ENCODE data around the gene SLC9A9.

The SLC9A9 gene

DNA sequence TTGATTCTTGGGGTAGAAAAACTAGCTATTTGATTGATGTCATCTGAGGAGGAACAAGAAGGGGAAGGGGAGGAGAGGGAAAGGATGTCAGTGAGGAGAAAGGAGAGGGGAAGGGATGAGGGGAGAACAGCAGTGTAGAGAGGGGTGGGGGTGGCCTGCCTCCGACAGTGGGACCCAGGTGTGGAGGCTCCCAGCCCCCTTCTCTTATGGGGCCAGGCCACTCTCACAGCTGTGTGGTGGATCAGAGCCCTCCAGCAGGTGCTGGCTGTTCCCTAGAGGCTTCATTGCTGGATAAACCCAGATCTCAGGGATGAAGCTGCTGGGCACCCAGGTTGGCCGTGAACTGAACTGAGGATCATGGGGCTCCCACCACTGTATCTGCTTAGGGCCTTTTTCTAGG lies 464.2 kb downstream of the SLC9A9 start:
- DNase-seq, result no peak

- DNase-seq, result no peak
Measured at GRCh38 chr3:143383421-143383820, 464.8 kb downstream of the SLC9A9 start.

- no peak for DNase-seq
Measured at GRCh38 chr3:143382816-143383215, 465.5 kb downstream of the SLC9A9 start.

- DNase-seq, result peak; percentile 8 to 64
Measured at GRCh38 chr3:143380449-143380848, 467.8 kb downstream of the SLC9A9 start.

DNA sequence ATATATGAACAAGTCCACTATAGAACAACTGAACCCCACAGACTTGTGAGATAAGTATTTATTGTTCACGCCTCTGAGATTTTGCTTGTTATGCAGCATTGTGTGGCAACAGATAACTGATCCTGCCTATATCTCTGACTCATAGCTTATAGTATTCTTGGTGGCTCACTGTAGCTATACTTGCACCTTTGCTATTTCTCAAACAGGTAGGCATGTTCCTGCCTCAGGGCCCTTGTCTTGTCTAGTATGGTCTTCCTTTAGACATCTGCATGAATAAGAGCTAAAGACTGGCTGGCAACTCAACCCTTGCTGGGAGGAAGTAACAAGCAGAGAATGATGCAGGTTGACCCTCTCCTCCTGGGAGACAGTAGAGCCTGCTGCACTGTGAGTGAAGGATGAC lies 472.6 kb downstream of the SLC9A9 start:
- DNase-seq, result no peak

GRCh38 chr3:143367171-143367570 lies 481.1 kb downstream of the SLC9A9 start:
- no peak for DNase-seq

- DNase-seq, result no peak
Measured at GRCh38 chr3:143366672-143367071, 481.6 kb downstream of the SLC9A9 start.

- DNase-seq, result no peak
Measured at GRCh38 chr3:143363949-143364348, 484.3 kb downstream of the SLC9A9 start.

- no peak for DNase-seq
Measured at GRCh38 chr3:143363276-143363675, 485.0 kb downstream of the SLC9A9 start.

GRCh38 chr3:143362115-143362991 lies 485.9 kb downstream of the SLC9A9 start:
- DNase-seq, result no peak

DNA sequence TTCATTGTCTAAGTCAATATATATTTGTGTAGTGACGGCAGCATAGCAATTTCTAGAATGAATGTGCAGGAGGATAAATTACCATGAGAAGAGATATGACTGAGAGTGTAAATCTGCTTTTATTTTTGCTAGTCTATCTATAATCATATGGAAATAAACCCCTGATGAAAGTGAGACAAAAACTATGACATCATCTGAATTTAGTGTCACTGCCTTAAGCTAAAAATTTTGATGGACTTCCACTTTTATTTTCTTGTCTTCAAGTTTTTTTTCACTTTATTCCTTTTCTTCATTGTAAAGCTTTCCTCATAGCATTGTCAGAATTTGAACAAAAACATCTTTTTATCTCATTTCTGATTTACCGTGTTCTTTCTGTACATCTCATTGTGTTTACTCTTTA lies 486.7 kb downstream of the SLC9A9 start:
- DNase-seq, result no peak

DNA sequence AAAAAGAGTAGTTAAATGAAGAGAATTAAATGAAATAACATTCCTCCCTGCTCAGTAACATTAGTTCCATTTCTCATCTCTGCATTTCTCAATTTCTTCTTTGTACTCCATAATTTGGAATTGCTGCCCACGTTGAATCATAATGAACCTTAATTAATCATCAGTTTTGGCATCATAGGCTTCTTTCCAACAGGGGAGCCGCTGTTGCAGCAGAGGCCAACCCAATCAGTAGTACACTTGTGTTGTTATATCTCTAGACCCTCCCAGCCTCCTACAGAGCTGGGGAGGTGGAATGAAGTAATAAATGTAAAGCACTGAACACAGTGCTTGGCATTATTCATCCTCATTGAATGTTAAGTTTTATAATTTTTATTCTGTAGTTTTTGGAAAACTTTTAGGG lies 488.0 kb downstream of the SLC9A9 start:
- DNase-seq, result peak in 1 of 2 experiments; percentile 36

DNA sequence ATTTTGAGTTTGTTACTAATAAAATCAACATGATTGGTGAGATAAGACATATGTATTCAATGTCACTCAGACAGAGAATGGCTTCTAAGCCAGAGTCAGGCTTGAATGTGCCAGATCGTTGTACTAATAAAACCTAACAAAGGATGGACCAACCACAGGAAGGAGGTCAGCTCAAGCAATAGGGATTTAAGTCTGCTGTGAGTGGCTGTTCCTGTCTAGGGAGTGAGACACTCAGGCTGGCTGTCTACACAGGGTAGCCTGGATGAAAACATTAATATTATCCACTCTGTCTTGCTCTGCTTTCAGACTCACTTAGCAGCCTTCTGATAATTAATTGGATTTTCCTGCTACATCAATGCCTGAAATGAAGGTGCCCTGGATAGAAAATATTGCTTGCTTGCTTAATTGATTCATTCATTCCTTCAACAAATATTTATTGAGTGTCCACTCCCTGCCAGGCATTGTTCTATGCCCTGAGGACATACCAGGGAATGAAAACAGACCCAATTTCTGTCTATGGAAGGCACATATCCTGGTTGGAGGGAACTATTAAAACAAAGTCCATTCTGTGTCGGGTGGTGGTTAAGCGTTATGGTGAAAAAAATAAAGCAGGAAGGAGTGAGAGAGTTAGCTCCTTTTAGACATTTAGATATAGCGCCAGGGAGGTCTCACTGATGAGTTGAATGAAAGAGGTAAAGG lies 489.3 kb downstream of the SLC9A9 start:
- DNase-seq, result peak; percentile 69 to 89

DNA sequence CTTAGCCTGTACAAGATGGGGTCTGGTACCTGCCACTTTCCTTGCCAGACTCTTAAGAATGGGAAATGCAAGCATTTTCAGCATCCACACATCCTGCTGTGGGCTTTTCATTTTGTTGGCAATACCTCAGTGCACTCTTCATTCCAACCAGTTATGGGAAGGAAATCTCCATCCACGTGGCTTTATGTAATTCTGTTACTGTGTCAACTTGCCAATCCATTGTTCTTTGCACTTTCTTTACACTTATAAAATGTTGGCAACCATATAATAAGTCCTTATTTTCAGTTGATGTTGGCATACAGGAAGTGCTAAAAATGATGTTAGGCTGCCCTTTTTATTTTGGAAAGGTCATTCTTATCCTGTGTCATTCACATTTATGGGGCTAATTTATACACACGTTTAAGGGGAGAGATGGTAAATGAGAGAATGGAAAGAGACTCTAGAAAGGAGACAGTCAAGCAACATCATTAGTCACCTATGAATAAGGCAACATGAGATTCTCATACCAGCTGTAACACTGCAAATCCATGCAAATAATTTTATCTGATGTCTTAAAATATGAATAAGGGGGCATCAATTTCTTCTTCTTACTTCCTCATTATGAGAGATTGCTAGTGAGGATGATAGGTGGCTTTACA lies 490.0 kb downstream of the SLC9A9 start:
- peak; percentile 11 to 63 for DNase-seq

DNA sequence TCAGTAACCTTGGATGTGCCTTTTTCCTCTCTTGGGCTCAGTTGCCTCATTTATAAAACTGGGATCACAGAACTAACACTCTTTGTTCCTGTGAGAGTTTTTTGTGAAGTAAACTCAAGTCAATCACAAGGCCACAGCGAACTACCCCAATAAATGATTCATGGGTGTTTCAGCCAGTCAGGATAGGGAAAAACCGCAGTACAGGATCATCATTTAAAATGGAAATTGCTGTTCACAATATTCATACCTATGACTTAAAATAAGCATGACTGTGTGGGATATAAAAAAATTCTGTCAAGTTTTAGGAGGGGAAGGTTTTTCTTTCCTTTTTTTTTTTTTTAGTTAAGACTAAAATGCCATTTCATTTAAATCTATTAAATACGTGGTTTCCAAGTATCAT lies 490.6 kb downstream of the SLC9A9 start:
- no peak for DNase-seq

DNA sequence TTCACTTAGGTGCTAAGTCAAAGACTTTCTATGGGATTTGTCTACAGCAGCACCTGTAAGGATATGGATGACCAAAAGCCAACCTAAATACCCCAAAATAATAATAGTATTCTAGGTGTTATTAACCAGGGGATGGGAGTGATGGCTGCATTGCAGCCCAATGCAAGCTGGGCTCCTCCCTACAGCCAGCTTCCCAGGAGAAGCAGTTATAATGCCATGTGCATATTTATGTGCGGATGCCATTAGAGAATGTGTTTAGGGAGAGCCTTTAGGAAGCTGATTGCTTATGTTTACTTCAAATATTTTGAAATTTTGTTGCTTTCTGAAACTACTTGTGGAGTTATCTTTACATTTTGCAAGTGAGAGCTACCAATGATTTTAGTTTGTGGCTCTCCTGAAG lies 491.4 kb downstream of the SLC9A9 start:
- DNase-seq, result no peak

GRCh38 chr3:143354342-143354741 lies 493.9 kb downstream of the SLC9A9 start:
- DNase-seq, result no peak

DNA sequence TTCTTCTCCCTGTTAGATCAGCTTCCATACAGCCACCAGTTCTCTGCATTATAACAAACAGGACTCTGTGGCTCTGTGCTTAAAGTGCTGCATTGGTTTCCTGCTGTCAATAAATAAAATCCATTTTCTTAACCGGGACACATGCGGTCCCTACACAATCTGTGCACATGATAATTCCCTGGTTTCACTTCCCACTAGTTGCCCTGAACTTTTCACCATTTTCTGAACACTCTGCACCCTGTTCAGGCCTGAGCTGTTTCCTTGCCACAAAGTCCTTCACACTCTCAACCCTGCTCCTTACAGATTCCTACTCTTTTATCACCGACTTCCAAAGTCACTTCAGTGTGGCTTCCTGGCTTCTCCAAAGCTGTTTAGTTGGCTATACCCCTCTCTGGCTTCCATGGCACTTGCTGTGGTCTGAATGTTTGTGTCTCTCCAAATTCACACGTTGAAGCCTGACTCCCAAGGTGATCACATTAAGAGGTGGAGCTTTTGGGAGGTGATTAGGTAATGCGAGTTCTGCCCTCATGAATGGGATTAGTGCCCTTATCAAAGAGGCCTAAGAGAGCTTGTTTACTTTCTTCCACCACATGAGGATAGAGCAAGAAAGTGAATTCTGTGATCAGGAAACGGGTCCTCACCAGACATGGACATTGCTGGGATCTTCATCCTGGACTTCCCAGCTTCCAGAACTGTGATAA lies 495.3 kb downstream of the SLC9A9 start:
- no peak for DNase-seq

- DNase-seq, result no peak
Measured at GRCh38 chr3:143351895-143352608, 496.2 kb downstream of the SLC9A9 start.

DNA sequence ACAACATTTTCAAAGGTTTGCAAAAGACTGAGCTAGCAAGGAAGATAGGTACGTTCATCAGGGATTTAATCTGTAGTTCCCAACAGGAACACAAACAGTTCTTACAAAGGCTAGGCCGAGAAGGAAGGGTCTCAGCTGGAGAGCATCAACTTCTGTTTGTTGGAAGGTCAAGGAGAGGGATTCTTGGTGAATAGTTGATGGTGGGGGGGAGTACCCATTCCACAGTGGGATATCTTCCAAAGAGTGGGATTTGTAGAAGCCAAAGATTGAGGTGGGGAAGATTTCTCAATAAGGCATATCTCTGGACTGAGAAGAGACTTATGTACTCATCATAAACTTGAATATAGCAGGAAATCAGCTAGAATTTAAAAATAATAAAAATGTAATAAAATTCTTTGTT lies 496.9 kb downstream of the SLC9A9 start:
- DNase-seq, result no peak

GRCh38 chr3:143349455-143349854 lies 498.8 kb downstream of the SLC9A9 start:
- no peak for DNase-seq
